ENCODE results near the gene CPNE5.

The CPNE5 gene

DNA sequence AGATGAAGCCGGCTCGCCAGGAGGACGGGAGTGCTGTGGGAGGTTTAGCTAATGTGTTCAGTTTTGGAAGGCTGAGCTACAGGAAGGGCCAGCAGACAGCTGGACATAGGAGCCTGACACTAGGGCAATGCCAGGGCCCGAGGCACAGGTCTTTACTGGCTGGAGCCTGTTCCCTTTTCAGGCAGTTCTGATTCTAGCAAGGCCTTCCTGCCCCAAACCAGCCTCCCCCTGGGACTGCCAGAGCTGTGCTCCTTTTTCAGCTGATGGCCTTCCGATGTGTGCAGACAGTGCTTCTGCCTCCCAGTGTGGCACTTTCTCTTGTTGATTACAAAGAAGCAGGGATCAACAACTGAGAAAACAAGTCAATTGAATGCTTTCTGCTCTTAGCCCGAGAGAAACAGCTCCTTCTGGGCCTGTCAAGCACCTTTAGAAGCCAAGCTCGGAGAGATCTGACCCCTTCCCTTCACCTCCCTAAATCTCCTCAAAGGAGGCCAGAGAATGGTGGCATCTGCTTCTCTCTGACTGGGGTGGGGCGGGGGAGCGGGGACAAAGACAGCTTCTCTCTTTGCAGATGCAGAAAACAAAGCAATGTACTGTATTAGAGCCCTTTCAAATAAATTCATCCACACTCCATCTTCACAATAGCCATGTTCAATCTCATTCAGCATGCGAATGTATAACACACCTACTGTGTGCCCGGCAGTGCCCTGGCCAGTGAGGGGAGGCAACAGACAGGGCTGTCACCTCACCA, 78.4 kb downstream of the CPNE5 start:
- DNase-seq, result no peak

DNA sequence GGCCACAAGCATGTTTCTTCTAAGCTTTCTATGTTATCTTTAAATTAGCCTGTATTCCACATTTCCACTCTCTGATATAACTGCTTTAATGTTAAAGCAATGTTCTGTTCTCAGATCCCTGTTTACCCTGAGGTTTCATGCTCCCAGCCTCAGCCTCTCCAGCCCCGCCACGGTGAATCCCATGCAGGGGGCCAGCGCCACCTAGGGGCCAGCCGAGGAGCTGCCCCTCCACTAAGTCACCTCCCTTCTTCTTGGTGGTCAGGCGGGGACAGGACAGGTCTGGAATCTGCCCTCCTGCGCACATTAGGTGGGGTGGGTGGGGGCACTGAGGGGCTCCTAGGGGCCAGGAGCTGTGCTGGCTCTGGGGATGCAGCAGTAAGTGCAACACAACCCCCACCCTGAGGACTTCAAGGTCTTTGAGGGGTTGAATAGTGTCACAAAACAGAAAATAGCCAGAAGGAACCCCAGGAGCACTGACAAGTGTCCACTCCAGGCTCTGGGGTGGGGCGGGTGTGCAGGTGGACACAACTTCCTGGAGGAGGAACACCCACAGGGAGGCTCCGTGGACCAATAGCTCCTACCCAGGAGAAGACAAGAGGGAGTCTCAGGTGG, 80.0 kb downstream of the CPNE5 start:
- DNase-seq, result peak; percentile 74 to 81

DNA sequence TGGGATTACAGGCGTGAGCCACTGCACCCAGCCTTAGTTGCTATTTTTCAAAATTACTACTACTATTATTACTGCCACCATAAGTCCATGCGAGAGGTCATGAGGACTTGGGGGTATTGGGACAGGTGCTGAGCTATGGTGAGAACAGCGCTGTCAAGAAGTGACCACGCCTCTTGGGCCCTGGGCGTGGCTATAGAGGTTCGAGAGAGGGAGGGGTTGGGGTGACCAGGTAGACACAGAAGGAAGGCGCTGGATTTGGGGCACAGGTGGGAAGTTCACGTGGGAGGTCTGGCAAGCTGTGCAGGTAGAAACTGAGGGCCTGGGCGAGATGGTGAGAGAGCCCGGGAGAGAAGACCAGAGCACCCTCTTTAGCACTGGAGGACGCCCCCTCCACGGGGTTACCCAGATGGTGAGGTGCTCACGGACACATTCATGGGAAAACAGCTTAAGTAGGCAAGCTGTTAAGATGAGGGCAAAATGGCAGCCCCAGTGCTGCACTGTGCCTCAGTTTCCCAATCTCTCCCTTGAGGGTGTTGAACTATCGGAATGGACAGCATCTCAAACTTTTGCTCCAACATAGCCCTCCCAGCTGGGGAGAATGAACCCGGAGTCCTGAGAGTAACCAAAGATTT, 80.6 kb downstream of the CPNE5 start:
- no peak for DNase-seq

DNA sequence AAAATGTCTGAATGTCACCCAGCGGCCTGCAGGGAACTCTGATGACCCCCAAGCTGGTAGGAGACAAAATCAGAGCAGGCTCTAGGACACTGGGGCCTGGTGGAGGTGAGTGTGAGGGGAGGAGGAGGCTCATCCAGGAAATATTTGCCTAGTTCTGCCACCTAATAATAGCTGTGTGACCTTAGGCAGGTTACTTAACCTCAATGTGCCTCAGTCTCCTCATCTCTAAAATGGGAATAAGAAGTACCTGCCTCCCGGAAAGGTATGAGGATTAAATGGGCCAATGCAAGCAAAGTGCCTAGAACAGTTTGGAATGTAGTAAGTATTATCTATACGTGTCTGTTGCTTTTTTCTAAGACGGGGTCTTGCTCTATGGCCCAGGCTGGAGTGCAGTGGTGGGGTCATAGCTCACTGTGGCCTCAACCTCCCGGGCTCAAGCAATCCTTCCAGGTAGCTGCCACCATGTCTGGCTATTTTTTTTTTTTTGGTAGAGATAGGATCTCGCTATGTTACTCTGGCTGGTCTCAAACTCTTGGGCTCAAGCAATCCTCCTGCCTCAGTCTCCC, 81.2 kb downstream of the CPNE5 start:
- no peak for DNase-seq

DNA sequence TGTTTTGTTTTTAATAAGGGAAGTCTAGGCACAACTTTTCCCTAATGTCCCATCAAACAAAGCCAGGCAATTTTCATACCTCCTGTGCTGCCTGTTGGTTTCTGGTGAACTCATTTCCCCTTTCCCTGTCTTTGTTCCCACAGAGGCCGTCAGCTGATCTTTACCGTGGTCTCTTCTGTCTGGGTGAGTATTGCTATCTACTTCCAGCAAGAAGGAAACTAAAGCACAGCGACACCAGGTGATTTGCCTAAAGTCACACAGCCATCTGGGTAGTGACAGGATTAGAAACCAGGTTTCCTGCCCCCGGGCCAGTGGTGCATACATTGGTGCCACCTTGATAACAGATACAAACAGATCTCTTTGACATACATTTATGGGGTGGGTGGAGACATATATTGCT, 82.0 kb downstream of the CPNE5 start:
- peak; percentile 42 to 52 for DNase-seq

DNA sequence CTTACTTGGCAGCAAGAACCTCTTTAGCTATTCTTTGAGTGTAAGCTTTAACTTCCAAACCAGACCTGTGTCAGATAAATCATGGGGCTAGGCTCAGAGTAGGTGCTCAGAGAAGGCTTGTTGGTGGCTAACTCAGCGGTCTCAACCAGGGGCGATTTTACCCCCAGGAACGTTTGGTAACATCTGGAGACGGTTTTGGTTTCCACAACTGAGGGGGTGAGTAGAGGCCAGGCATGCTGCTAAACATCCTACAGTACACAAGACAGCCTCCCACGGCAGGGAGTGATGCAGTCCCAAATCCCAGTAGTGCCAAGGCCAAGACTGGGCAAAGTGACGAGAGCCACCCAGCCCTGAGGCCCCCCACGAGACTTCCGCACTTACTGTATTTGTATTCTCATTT, 82.5 kb downstream of the CPNE5 start:
- DNase-seq, result peak in 1 of 2 donors; percentile 35

DNA sequence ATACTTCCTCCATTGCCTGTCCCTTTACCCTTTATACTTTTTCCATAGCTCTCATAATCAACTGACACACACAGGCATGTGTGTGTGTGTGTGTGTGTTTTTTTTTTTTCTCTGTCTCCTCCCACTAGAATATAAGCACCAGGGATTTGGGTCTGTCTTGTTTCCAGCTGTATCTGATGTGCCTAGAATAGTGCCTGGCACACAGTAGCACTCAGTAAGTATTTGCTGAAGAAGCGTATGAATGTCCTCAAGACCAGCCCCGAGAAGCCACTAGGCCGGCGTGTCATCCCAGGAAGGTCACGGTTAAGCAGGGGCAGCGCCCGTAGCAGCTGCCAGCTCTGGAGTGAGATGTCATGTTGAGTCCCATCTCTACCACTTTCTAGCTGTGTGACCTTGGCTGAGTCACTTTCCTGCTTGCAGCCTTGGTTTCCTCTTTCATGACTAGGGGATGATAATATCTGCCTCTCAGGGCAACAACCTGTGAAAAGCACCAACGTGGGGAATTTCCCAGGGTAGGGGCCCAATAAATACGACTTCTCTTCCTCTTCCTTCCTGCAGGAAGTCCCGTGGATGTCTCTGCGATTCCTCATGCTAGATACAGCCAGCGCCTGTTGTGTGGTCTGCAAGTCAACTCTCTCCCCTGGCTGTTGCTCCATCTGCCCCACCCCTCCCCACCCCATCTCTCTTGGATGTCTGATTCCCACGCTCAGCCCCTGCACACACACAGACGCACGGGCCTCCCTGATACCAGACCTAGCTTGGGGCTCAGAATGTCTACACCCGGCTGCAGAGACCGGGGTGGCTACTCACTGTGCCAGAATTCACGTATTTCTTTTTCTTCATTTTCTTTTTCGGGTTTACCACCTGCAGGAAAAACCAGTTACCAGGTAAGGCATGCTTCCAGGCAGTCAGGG, 83.6 kb downstream of the CPNE5 start:
- DNase-seq, result peak; percentile 74 to 80

DNA sequence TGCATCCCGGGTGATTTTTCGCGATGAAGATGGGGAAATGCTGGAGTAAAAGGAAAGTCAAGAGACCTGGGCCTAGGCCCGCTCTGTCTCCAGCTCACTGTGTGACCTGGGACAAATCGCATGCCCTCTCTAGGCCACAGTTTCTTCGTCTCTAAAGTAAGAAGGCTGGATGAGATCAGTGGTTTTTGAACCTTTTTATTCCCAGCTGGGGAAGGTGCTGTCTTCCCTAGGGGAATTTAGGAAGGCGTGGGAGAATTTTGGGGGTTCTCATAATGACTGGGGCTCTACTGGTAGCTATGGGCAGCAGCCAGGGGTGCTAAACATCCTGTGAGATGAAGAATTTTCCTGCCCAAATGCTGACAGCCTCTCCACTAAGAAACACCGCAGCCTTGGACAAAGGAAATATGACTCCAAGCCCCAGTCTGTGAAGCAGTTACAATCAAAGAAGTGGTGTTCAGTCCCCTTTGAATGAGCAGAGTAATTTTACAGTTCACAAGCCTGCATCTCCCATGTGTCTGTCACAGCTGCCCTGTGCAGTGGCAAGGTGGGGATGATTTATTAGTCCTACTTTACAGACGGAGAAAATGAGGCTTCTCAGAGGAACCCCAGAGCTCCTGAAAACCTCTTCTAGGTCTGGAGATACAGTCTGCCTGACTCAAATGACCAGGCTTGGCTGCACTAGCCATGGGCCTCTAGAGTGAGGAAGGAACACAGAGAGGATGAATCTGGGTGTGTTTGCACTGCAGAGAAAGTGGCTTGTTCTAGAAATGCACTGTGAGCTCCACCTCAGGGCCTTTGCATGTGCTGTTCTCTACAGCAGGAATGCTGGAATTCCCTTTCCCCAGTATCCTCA, 84.4 kb downstream of the CPNE5 start:
- DNase-seq, result peak in 1 of 2 donors; percentile 11

DNA sequence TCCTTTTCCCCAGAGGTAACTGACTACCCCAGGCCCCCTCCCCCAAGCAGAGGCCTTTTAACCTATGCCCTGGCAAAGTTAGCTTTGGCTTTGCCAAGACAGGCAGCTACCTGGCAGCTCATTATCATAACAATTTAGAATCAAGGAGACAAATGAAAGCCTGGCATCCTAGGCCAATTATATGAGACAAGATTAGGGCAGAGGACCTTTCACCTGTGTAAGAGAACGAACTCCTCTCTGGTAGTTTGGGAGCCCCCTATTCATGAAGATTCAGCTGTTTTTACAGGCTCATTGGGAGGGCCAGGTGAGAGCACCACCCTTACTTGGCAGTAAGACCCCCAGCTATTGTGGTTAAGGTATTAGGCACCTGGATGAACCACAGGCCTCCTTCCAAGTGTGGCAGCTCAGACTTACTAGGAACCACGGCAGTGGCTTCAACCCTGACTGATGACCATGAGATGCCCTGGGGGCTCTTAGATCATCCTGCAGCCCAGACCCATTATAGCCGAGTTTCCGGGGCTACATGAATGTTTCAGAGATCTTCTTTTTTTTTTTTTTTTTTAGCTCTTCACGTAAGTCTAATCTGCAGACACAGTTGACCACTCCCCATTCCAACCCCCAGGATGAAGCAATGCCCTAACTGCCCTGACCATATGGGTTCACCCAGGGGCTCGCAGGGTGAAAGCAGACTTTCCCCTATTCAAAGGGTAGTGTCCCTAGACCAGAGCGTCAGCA, 85.4 kb downstream of the CPNE5 start:
- no peak for DNase-seq

DNA sequence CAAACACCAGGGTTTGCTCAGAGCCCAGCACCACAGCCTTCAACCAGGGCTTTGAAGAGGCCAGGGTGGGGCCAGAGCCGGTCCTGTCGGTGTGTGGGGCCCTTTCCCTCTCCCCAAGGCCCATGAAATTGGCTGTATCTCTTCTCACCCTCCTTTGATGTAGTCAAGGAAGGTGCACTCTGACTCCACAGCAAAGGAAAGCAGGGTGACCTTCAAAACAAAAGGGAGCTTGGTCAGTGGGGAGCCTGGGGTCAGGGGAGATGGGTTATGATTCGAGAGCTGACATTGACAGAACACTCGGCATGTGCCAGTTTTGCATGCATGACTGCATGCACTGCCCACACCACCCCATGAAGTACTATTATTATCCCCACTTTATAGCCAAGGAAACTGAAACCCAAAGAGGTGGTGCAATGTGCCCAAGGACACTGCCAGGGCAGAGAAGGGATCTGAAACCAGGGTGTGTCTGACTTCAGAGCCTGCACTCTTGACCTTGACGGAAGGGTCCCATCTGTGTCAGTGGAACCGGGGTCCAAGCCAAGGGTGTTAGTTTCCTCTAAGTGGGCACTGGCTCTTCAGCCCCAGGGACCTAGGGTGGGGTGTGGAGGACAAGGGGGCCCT, 86.2 kb downstream of the CPNE5 start:
- peak; percentile 81 to 89 for DNase-seq

DNA sequence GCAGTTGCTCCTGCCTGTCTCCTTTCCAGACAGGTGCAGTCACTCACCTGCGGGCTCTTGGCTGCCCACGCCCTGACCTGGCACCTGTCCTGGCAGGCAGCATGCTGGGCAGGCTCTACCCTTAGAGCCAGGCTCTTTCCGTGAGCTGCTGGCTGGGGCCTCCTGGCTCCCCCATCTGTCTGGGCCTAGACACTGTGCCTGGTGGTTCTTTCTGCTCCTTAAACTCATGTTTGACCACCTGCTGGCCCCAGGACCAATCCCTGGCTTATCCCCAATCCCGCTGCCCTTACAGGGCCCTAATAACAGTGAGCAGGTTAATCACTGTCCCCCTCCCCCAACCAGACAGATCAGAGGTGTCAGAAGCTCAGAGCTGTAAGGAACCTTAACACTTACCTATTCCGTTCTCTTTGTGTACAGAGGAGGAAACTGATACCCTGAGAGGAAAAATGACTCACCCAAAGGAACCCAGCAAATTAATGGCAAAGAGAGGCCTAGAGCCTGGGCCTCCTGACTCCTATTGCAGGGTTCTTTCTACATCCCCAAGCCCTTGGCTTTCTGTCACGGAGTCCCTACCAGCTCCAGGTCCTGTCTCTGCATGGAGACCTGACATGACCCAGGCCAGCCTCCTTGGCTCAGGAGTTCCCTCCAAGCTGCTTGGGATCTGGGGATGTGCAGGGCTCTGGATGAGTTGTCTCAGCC, 86.9 kb downstream of the CPNE5 start:
- peak in 1 of 2 donors; percentile 25 for DNase-seq

DNA sequence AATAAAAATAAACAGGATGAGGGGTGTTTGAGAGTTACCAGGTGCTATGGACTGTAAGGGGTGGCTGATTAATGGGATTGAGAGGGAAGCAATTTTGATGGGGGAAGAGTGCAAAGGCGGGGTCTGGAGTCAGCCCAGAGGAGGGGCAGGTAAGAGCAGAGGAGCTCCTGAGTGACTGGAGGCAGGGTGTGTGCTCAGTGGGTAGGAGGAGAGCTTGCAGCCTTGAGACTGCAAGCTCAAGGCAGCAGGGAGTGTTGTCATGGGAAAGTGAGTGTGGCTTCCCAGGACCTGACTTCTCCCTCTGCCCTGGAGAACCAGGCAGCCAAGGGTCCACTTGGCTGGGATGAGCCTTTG, 87.4 kb downstream of the CPNE5 start:
- peak in 1 of 2 donors; percentile 29 for DNase-seq

DNA sequence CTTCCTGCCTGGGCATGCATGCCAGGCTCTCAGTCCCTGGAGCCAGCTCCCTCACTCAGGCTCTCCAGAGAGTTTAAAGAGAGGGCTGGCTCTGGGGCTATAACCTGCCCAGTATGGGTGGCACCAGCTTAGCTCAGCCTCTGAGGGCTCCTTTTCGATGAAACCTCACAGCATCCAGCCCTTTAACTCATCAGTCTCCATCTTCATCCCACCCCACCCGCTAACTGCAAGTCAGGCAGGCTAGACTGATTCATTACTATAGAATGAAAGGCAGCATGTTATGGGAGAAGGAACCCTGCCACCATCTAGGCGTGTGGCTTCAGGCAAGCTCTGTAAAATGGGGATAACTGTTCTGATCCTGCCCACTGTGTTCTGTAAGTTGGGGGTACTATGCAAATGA, 88.2 kb downstream of the CPNE5 start:
- DNase-seq, result no peak

DNA sequence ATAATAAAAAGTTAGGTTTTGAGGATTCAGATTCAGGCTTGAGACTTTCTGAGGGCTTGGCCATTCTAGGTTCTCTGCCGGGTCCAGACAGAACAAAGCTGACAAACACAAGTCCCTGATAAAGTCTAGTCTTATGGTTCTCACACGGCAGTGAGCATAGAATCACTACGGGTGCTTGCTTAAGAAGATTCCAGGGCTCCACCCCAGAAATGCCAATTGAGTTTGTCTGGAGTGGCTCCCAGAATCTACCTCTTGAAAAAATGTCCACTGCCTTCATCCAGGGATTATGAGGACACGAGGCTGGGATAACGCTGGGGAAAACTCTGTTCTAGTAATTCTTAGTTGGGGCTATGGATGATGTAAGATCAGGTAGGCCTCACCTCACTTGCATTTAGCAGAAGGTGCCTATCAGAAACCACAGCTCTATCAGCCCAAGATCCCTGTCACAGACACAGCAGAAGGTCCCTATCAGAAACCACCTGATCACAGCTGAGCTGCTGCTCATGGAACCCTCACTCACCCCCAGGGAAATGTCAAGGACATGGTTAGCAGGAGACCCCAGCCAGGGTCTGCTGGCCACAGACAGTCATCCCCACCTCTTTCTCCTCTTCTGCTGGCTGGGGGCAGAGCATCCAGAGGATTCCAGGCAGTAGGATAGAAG, 89.3 kb downstream of the CPNE5 start:
- no peak for DNase-seq

DNA sequence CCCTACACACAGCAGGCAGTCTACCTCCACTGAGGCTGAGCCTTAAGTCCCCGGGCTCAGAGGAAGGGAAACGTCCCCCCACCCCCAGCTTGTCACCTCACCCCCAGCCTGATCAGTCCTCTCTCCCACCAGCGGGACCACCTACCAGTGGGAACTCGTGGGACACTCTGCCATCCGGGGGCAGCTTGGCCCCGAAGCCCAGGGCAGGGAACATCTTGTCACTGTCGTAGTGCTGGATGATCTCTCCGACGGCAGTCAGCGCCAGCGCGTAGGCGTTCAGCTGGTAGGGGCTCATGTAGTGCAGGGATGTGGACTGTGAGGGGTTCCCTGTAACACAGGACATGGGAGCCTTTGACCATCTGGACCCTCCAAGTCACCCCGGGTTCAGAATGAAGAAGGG, 93.0 kb downstream of the CPNE5 start:
- DNase-seq, result no peak

DNA sequence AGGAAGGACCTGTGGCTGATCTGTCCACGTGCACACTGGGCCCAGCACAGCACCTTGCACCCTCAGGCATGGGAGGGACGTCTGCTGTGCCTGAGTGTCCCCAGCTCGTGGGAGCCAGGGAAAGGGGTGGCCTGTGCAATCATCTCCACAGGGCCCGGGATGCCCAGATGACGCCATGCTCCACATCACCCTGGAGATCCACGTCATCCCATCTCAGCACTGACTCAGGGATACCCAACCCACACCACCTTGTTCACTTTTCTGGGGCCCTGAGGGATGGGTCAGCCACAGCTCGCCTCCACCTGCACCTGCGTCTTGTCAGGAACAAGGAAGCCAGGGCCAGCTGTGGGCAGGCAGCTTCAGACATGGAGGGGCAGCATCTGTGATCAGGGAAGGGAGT, 93.4 kb downstream of the CPNE5 start:
- DNase-seq, result no peak

DNA sequence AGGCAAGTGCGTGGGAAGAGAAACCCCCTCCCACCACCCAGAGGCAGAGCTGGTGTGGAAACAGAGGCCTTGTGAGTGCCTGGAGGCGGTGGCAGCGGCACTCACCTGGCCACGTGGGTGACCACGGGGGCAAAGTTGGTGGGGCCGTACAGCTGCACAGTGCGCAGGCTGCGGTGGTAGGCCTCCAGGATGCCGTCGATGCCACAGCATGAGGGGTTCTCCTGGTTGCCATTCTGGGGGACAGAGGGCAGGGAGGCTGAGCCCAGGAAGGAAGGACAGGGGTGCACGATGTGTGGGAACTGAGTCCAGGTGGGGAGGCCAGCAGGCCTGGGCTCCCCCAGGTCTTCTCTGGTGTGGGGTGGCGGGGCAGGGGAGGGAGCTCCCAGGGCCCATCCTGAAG, 94.0 kb downstream of the CPNE5 start:
- DNase-seq, result no peak

DNA sequence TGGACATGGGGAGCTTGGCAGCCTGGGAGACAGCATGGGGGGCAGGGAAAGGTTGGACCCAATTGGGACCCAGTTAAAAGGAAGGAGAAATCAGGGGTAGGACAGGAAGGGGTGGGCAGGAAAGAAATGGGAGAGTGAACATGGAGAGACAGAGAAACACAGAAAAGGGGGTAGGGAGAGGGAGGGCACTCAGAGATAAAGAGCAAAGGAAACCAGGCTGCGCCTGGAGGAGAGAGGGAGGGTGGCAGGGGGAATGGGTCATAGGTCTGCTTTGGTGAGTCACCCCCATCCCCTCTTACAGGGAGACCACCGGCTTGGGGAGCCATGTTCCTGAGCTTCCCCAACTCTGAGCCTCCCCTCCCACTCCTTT, 95.0 kb downstream of the CPNE5 start:
- DNase-seq, result no peak

DNA sequence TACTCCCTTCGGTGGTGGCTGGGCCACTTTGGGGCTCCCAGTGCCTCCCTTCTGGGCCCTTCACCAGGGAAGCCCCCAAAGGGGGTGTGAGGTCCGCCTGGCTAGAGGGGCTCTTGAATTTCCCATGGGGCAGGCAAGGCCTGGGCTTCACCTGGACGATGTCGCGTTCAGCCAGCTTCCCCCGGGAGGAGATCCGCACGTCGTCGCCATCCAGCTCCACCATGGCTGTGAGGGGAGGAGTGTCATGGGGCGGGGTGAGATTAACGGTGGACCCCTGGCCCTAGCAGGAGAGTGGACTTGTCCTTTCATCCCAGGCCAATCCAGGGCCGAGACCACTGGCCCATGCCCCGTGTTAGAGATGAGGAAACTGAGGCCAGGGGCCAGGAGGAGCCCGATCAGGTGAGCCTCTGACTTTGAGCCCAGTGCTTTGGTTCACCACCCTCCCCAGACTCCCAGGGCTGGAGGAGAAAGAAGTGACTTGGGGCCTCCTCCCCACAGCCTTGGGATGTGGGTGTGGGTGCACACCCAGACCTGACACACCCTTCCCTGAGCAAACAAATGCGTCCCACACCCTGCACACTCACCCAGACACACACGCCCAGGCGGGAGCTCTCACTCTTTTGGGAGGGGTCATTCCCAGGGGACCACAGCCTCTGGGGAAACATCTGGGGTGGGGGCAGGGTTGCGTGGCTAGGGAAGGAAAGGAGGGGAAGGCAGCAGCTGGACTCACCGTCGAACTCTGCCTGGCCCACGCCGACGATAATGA, 95.5 kb downstream of the CPNE5 start:
- no peak for DNase-seq
